Activated CD4-positive, alpha-beta T cell treated with anti-CD3 and anti-CD28 coated beads, Interleukin-2, amount 10 ng/mL, durations not matched to agents 24 days and 14 days (primary cell): Measurements from ENCODE around the gene RELN. TPM values are rescaled to one million over a fixed set of nuclear protein-coding genes. Genes with fewer than 3 reads are reported as not detected.
"Not testable (repeated sequence)": the region's sequence is repeated elsewhere in the genome, so short reads cannot be mapped to it uniquely, and the experiment has no call there.

Experiments
- DNase-seq: peaks from one replicate; pipeline ENCODE4 v3.0.0; 2022
- H3K27ac Mint-ChIP-seq: one replicate; pipeline ENCODE4 v1.8.0; 2022; ENCODE audit warnings: mild to moderate bottlenecking, mixed read lengths
- H3K27me3 Mint-ChIP-seq: one replicate; pipeline ENCODE4 v1.8.0; 2022; ENCODE audit warnings: mixed read lengths
- H3K36me3 Mint-ChIP-seq: one replicate; pipeline ENCODE4 v1.8.0; 2022; ENCODE audit warnings: low read depth, mild to moderate bottlenecking, mixed read lengths
- H3K4me1 Mint-ChIP-seq: one replicate; pipeline ENCODE4 v1.8.0; 2021; ENCODE audit warnings: mixed read lengths
- H3K4me3 Mint-ChIP-seq: one replicate; pipeline ENCODE4 v1.8.0; 2022; ENCODE audit warnings: mild to moderate bottlenecking, moderate library complexity, mixed read lengths
- H3K9me3 Mint-ChIP-seq: one replicate; pipeline ENCODE4 v1.8.0; 2021; ENCODE audit warnings: mixed read lengths
- intact Hi-C: fragments of 100-400 bp; cut with micrococcal nuclease; formaldehyde crosslinking; loops from one replicate; pipeline ENCODE4 v1.15.1; 2023
- total RNA-seq: library from RNA; stranded (reverse); gene quantifications from 2 replicates; pipeline ENCODE4 v1.2.3, GENCODE V29; 2022

Gene RELN
- total RNA-seq, 1 donor from 2014 or later = not detected

GRCh38 chr7:103525937-103526336 lies 463.5 kb downstream of the RELN start:
- Mint-ChIP-seq H3K9me3 (no peaks in the 10 kb centered on the region), H3K4me3 (no peak overlapping the region), H3K27me3 (peaks cover 11% of the 10 kb centered on the region), H3K27ac (no peak overlapping the region), H3K4me1 (no peaks in the 10 kb centered on the region), H3K36me3 (no peaks in the 10 kb centered on the region)
- DNase-seq = no peak
- intact Hi-C loops = no loop called here

- DNase-seq = no peak
- H3K36me3 Mint-ChIP-seq = no peaks in the 10 kb centered on the region
- no peak overlapping the region for H3K27ac Mint-ChIP-seq
- intact Hi-C loops = no loop called here
- H3K9me3 Mint-ChIP-seq = no peaks in the 10 kb centered on the region
- H3K27me3 Mint-ChIP-seq = peaks cover 5% of the 10 kb centered on the region
- no peak overlapping the region for H3K4me3 Mint-ChIP-seq
- H3K4me1 Mint-ChIP-seq = no peaks in the 10 kb centered on the region
These were observed 465.2 kb downstream of the RELN start for GRCh38 chr7:103524042-103524907.

GRCh38 chr7:103521937-103522336 lies 467.5 kb downstream of the RELN start:
- no peaks in the 10 kb centered on the region for H3K4me1 Mint-ChIP-seq
- no peak overlapping the region for H3K4me3 Mint-ChIP-seq
- DNase-seq = peak; percentile 37
- peaks cover 8% of the 10 kb centered on the region for H3K27me3 Mint-ChIP-seq
- no peaks in the 10 kb centered on the region for H3K9me3 Mint-ChIP-seq
- no peaks in the 10 kb centered on the region for H3K36me3 Mint-ChIP-seq
- intact Hi-C loops = no loop called here
- H3K27ac Mint-ChIP-seq = no peak overlapping the region

GRCh38 chr7:103504505-103505135 lies 484.8 kb downstream of the RELN start:
- intact Hi-C loops = no loop called here
- H3K27ac Mint-ChIP-seq = no peak overlapping the region
- no peaks in the 10 kb centered on the region for H3K9me3 Mint-ChIP-seq
- H3K4me1 Mint-ChIP-seq = no peaks in the 10 kb centered on the region
- H3K27me3 Mint-ChIP-seq = peaks cover 5% of the 10 kb centered on the region
- no peak for DNase-seq
- no peak overlapping the region for H3K4me3 Mint-ChIP-seq
- no peaks in the 10 kb centered on the region for H3K36me3 Mint-ChIP-seq

GRCh38 chr7:103501206-103501605 lies 488.3 kb downstream of the RELN start:
- no peaks in the 10 kb centered on the region for H3K4me1 Mint-ChIP-seq
- intact Hi-C loops = no loop called here
- no peaks in the 10 kb centered on the region for H3K36me3 Mint-ChIP-seq
- H3K27ac Mint-ChIP-seq = no peak overlapping the region
- no peak for DNase-seq
- no peaks in the 10 kb centered on the region for H3K9me3 Mint-ChIP-seq
- peaks cover 4% of the 10 kb centered on the region for H3K27me3 Mint-ChIP-seq
- H3K4me3 Mint-ChIP-seq = no peak overlapping the region

GRCh38 chr7:103499976-103500375 lies 489.5 kb downstream of the RELN start:
- H3K4me3 Mint-ChIP-seq = no peak overlapping the region
- intact Hi-C loops = no loop called here
- no peak overlapping the region for H3K27ac Mint-ChIP-seq
- peaks cover 4% of the 10 kb centered on the region for H3K27me3 Mint-ChIP-seq
- DNase-seq = no peak
- no peaks in the 10 kb centered on the region for H3K9me3 Mint-ChIP-seq
- H3K4me1 Mint-ChIP-seq = no peaks in the 10 kb centered on the region
- no peaks in the 10 kb centered on the region for H3K36me3 Mint-ChIP-seq

GRCh38 chr7:103487419-103487818 lies 502.0 kb downstream of the RELN start:
- no peak overlapping the region for H3K4me3 Mint-ChIP-seq
- no peaks in the 10 kb centered on the region for H3K27me3 Mint-ChIP-seq
- no peaks in the 10 kb centered on the region for H3K4me1 Mint-ChIP-seq
- intact Hi-C loops = no loop called here
- DNase-seq = no peak
- no peaks in the 10 kb centered on the region for H3K9me3 Mint-ChIP-seq
- no peaks in the 10 kb centered on the region for H3K36me3 Mint-ChIP-seq
- H3K27ac Mint-ChIP-seq = no peak overlapping the region

GRCh38 chr7:103486873-103487272 lies 502.6 kb downstream of the RELN start:
- DNase-seq, H3K36me3 Mint-ChIP-seq, H3K27me3 Mint-ChIP-seq, H3K4me3 Mint-ChIP-seq, H3K27ac Mint-ChIP-seq, H3K4me1 Mint-ChIP-seq, intact Hi-C loops, H3K9me3 Mint-ChIP-seq: not testable (repeated sequence)

- no peak for DNase-seq
- H3K27ac Mint-ChIP-seq = no peak overlapping the region
- peaks cover 3% of the 10 kb centered on the region for H3K27me3 Mint-ChIP-seq
- no peaks in the 10 kb centered on the region for H3K9me3 Mint-ChIP-seq
- no peak overlapping the region for H3K4me3 Mint-ChIP-seq
- H3K4me1 Mint-ChIP-seq = no peaks in the 10 kb centered on the region
- no peaks in the 10 kb centered on the region for H3K36me3 Mint-ChIP-seq
- intact Hi-C loops = no loop called here
These were observed 508.7 kb downstream of the RELN start for GRCh38 chr7:103480771-103481170.

GRCh38 chr7:103474956-103475355 lies 514.5 kb downstream of the RELN start:
- intact Hi-C loops = no loop called here
- no peaks in the 10 kb centered on the region for H3K9me3 Mint-ChIP-seq
- H3K4me3 Mint-ChIP-seq = no peak overlapping the region
- H3K27ac Mint-ChIP-seq = no peak overlapping the region
- DNase-seq = no peak
- no peaks in the 10 kb centered on the region for H3K36me3 Mint-ChIP-seq
- peaks cover 23% of the 10 kb centered on the region for H3K27me3 Mint-ChIP-seq
- no peaks in the 10 kb centered on the region for H3K4me1 Mint-ChIP-seq

GRCh38 chr7:103469095-103469948 lies 520.1 kb downstream of the RELN start:
- intact Hi-C loops = no loop called here
- peaks cover 17% of the 10 kb centered on the region for H3K27me3 Mint-ChIP-seq
- no peaks in the 10 kb centered on the region for H3K4me1 Mint-ChIP-seq
- no peaks in the 10 kb centered on the region for H3K9me3 Mint-ChIP-seq
- DNase-seq = no peak
- no peak overlapping the region for H3K27ac Mint-ChIP-seq
- no peaks in the 10 kb centered on the region for H3K36me3 Mint-ChIP-seq
- no peak overlapping the region for H3K4me3 Mint-ChIP-seq

GRCh38 chr7:103466814-103467213 lies 522.6 kb downstream of the RELN start:
- H3K27ac Mint-ChIP-seq = no peak overlapping the region
- H3K9me3 Mint-ChIP-seq = no peaks in the 10 kb centered on the region
- intact Hi-C loops = no loop called here
- H3K36me3 Mint-ChIP-seq = no peaks in the 10 kb centered on the region
- H3K4me1 Mint-ChIP-seq = no peaks in the 10 kb centered on the region
- no peak overlapping the region for H3K4me3 Mint-ChIP-seq
- no peak for DNase-seq
- peaks cover 7% of the 10 kb centered on the region for H3K27me3 Mint-ChIP-seq

GRCh38 chr7:103462358-103462757 lies 527.1 kb downstream of the RELN start:
- Mint-ChIP-seq H3K4me3 (no peak overlapping the region), H3K27ac (no peak overlapping the region), H3K27me3 (peaks cover 7% of the 10 kb centered on the region), H3K36me3 (no peaks in the 10 kb centered on the region), H3K9me3 (no peaks in the 10 kb centered on the region), H3K4me1 (no peaks in the 10 kb centered on the region)
- DNase-seq = no peak
- intact Hi-C loops = no loop called here
